ENCODE data around the gene CD44.

DNA sequence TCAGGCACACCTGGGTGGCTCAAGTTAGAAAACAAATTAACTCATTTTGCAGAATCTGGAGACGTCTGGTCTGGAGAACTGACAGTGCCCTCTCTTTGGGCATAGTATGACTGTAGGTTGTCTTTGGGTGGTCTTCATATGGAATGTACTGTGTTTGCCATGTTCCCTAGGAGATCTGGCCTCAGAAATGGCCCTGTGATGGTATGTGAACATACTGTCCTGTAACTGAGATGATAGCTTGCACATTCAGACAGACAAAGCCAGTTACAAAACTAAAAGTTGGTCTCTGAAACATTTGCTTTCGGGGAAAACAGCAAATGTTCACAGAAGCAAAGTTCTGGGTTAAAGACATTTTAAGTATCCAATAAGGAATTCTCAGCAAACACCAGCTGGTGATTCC, 29.7 kb downstream of the CD44 start:
- TF ChIP-seq, protein P1, sequence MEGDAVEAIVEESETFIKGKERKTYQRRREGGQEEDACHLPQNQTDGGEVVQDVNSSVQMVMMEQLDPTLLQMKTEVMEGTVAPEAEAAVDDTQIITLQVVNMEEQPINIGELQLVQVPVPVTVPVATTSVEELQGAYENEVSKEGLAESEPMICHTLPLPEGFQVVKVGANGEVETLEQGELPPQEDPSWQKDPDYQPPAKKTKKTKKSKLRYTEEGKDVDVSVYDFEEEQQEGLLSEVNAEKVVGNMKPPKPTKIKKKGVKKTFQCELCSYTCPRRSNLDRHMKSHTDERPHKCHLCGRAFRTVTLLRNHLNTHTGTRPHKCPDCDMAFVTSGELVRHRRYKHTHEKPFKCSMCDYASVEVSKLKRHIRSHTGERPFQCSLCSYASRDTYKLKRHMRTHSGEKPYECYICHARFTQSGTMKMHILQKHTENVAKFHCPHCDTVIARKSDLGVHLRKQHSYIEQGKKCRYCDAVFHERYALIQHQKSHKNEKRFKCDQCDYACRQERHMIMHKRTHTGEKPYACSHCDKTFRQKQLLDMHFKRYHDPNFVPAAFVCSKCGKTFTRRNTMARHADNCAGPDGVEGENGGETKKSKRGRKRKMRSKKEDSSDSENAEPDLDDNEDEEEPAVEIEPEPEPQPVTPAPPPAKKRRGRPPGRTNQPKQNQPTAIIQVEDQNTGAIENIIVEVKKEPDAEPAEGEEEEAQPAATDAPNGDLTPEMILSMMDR (IDR thresholded peaks at IDR 0.05; ENCODE audit: low read depth, low read length) = no peak
- TF ChIP-seq EZH2phosphoT487 (IDR thresholded peaks at IDR 0.05; ENCODE audit: low read depth) = no peak
